ENCODE measurements around the gene TRAPPC10.

- TF ChIP-seq CTCF (IDR thresholded peaks at IDR 0.05) (no peak), EZH2 (IDR thresholded peaks at IDR 0.05; ENCODE audit: borderline replicate concordance, insufficient read depth, low read depth, low read length, poor library complexity, severe bottlenecking) (no peak)
Observed at GRCh38 chr21:43971992-43972255, 40.2 kb upstream of the TRAPPC10 start.
